Measurements from ENCODE around the gene TREM1.
"Not testable (repeated sequence)": the region's sequence is repeated elsewhere in the genome, so short reads cannot be mapped to it uniquely, and the experiment has no call there.

Gene TREM1

DNA sequence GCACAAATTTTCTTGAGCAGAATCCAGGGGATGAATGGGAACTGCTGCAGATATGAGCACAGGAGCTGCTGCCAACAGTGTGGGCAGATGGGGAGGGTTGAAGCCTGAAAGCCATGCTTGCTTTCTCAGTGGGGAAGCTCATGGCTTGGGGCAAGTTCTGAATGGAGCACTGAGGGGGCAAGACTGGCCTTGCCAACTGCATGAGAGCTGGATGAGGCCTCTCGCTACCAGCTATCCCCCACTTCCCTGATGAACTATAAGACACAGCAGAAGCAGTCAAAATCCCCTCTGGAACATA, 28.3 kb downstream of the TREM1 start:
- DNase-seq (ENCODE audit: low read depth, low spot score), result no peak

GRCh38 chr6:41257369-41258195, 28.9 kb downstream of the TREM1 start:
- no peak for DNase-seq (ENCODE audit: low read depth, low spot score)

DNA sequence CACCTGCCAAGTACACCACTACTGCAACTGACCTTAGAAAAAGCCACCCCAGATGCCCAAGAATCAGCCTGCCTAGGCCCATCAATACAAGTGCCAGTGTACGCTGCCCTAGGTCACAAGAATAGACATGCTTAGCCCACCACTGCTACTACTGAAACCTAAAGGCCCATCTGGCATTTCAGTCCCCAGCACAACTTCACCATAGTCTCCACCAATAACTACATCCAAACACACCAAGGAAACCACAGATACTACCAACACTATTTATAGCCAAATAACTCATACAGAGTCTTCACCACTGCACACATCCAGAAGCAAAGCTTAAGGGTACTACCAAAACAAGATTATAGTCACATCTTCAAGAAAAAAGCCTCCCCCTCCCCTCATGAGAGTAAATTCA, 30.1 kb downstream of the TREM1 start:
- DNase-seq (ENCODE audit: low read depth, low spot score), result no peak

- DNase-seq (ENCODE audit: low read depth, low spot score), result no peak
Measured at GRCh38 chr6:41255638-41256246, 30.7 kb downstream of the TREM1 start.

DNA sequence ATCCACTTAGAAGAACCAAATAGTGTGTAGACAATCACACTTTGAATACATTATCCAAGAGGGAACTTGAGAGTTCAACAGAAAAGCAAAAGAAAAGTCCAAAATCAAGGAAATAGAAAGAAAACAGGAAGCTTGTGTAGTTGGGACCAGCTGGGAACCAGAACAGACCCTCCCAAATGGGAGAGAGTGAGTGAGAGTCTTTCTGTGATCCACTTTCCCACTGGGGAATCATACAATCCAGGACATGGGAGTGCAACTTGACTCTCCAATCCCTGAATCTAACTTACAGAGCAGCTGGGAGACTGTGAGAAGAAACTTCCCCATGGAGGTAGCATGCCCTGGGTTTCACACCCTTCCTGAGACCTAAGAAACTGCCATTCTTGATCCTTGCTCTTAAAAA, 31.4 kb downstream of the TREM1 start:
- no peak for DNase-seq (ENCODE audit: low read depth, low spot score)

- no peak for DNase-seq (ENCODE audit: low read depth, low spot score)
Measured at GRCh38 chr6:41252401-41253169, 33.9 kb downstream of the TREM1 start.

DNA sequence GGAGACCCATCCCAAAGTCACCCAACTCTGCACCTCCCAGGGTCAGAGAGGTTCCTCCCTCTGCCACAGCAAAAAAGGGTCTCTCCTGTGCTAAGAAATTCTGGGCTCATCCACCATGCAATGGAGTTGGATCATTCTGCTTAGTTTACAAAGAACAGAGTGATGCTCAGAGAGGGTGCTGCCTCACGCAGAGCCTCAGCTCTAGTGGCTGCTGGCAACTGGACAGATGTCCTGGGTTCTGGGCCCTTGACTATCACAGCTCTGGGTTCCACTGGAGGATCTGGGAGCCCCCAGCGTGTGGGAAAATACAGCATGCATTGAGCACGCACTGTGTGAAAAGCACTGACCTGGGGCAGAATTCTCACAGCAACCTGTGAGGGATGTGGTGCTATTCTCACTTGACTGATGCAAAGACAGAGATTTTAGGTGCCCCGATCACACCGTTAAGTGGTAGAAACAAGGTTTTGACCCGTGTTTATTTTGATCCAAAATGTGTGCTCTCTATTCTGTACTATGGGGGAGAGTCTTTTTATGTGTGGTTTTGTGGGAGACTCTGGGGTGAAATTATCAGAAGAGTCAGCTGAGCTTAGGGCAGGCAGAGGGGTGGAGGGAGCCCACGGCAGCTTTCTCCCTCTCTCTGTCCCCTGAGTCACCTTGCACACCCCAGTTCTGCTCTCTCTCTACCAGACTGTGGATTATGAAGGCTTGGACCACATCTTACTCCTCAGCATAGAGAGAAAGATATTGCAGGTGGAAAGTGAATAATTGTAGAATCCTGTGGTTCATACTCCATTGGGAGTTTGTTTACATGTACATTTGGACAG, 38.4 kb downstream of the TREM1 start:
- no peak for DNase-seq (ENCODE audit: low read depth, low spot score)

DNA sequence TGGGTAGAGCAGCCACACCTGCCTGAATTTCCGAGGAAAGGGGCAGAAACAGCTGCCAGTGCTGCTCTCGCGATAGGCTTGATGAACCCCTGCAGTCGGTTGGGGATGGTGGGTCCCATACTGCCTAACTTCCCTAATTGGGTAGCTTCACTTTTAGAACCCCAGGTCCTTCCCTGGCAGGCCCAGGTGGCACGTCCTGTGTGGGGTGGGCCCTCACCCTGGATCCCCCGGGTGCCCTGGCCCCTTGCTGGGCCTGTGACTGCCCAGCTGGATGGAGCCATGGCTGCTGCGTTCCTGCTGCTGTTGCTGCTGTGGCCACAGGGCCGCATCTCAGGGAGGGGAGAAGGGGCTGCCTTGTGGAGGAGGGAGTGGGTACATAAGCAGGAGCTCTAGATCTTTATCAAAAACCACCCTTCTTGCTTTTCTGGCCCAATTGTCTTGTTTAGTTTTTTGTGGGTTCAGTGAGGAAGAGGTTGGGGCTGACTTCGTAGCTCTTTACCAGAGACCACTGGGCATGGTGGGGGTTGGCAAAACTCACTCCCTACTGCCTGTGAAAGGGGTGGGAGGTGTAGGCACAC, 39.1 kb downstream of the TREM1 start:
- DNase-seq (ENCODE audit: low read depth, low spot score), result no peak

DNA sequence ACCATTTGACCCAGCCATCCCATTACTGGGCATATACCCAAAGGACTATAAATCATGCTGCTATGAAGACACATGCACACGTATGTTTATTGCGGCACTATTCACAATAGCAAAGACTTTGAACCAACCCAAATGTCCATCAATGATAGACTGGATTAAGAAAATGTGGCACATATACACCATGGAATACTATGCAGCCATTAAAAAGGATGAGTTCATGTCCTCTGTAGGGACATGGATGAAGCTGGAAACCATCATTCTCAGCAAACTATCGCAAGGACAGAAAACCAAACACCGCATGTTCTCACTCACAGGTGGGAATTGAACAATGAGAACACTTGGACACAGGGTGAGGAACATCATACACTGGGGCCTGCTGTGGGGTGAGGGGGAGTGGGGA, 40.0 kb downstream of the TREM1 start:
- DNase-seq (ENCODE audit: low read depth, low spot score), result not testable (repeated sequence)

DNA sequence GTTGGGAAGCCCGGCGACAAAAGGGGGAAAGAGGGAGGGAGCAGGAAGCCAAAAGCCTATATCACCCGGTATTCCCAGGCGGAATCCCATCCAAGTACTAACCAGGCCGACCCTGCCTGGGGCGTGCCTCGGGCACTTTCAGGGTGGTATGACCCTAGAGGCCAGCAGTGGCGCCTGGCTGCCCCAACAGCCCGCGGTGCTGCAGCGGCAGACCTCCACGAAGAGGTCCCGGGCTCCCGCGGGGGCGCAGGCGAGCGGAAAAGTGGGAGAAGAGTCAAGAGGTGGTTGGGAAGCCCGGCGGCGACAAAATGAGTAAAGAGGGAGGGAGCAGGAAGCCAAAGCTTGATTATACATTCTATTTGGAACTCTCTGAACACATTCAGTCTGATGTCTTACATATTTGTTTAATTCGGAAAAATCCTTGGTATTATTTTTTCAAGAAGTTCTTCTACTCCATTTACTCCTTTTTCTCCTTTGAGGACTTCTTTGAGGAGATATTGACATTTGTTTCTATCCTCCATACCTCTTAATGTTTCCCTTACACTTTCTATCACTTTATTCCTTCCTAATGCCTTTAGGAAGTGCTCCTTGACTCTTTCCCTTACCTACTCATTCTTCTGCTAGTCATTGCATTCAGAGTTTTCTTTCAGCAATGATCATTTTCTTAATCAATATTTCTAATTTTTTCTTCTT, 46.9 kb downstream of the TREM1 start:
- no peak for DNase-seq (ENCODE audit: low read depth, low spot score)

DNA sequence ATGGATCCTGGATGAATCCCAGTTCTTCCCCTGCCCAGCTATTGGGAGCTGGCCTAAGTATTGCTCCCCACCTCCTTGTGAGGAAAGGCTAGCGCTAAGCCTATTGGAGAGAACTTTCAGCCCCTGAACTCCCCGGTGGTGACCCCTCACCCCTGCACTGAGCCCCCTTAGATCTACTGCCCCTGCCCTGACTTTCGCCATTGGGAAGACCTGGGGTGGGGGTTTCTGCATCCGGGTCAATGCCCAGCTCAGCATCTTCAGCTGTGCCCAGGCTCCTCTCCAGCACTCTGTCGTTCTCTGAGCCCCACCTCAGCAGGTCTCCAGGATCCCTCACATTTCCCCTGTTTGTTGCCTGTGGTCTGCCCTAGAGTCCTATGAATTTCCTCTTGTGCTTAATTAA, 49.4 kb downstream of the TREM1 start:
- DNase-seq (ENCODE audit: low read depth, low spot score), result no peak

GRCh38 chr6:41236276-41236675, 50.2 kb downstream of the TREM1 start:
- no peak for DNase-seq (ENCODE audit: low read depth, low spot score)

DNA sequence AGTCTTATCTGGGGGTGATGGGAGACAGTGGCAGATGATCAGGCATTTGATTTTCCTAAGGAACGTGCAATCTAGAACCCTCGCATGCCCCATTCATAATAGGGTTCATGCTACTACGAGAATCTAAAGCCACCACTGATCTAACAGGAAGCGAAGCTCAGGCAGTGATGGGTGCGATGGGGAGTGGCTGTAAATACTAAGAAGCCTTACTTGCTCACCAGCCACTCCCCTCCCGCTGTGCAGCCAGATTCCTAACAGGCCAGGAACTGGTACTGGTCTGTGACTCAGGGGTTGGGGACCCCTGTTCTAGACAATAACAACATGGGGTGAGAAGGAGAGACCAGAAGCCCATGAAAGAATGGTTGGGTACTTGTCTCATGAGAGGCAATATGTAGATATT, 53.8 kb downstream of the TREM1 start:
- no peak for DNase-seq (ENCODE audit: low read depth, low spot score)

DNA sequence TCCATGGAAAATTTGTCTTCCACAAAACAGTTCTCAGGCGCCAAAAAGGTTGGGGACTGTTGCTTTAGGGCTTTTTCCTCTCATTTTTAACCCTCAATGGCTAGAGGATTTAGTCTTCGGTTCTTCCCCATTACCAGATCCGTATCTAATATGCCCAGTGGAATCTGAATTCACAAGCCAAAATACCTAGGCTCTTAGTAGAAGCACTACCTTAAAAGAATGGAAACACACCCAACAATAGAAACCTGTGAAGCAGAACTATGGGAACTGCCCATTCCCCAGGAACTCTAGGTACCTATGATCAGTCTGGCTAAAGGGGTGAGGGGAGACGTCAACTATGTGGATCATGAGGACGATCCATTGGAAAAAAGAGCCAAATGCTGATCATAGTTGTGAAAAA, 55.2 kb downstream of the TREM1 start:
- no peak for DNase-seq (ENCODE audit: low read depth, low spot score)

GRCh38 chr6:41229721-41230120, 56.8 kb downstream of the TREM1 start:
- no peak for DNase-seq (ENCODE audit: low read depth, low spot score)

DNA sequence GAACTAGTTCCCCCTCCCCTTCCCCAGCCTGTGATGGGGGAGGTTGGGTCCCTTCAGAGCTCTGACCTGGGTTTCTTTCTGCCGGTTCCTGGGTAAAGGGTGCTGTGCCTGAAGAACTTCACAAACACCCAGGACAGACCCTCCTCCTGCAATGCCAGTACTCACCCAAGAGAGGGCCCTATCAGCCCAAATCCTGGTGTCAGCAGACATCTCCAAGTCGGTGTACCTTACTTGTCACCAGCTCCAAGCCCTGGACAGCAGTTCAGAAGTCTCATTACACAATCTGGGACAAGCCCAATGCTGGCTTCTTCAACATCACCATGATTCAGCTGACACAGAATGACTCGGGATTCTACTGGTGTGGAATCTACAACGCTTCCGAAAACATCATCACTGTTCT, 57.9 kb downstream of the TREM1 start:
- DNase-seq (ENCODE audit: low read depth, low spot score), result no peak

GRCh38 chr6:41228096-41228495, 58.4 kb downstream of the TREM1 start, which contains the start of gene TREML4:
Gene TREML4 (plus strand): TSS chr6:41228349. CDS start chr6:41228428, 79 bp downstream.
- no peak for DNase-seq (ENCODE audit: low read depth, low spot score)

DNA sequence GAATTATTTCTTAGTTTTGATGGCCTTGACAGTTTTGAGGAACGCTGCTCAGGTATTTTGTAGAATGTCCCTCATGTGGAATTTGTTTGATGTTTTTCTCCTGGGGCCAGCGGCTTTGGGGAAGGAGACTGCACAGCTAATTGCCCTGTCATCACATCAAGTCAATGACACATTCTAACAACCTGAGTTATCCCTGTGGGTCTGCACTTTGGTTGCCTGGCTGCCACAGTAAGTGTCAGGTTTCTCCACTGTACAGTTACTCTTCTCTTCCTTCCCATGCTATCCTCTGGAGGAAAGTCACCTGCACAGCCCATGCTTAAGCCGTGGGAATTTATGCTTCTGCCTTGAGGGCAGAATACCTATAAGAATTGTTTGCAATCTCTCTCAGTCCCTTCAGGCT, 59.7 kb downstream of the TREM1 start:
- no peak for DNase-seq (ENCODE audit: low read depth, low spot score)

- DNase-seq (ENCODE audit: low read depth, low spot score), result no peak
Measured at GRCh38 chr6:41224800-41225199, 61.7 kb downstream of the TREM1 start.

All from iPS DF 19.7 (cell line).